ENCODE data around the gene CDKAL1.

DNA sequence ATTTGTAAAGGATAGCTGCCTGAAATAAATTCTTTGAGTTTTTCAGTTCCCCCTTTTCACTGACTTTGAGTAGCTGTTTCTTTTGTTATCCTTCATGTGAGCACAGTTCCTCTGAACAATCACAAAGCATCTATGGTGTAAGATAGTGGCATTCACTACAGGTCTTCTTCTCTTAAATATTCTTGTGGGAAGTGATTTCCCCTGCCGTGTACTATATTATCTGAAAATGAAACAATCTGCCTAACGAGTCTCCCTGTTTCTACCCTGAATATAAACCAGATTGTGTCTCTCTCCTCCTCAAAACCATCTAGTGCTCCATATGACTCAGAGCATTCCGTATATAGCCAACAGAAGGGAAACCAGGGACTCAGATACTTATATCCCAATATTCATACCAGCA is 679.2 kb downstream of the CDKAL1 start:
- no peak for TF ChIP-seq POLR2A (IDR thresholded peaks at IDR 0.05)
- TF ChIP-seq, protein P1, sequence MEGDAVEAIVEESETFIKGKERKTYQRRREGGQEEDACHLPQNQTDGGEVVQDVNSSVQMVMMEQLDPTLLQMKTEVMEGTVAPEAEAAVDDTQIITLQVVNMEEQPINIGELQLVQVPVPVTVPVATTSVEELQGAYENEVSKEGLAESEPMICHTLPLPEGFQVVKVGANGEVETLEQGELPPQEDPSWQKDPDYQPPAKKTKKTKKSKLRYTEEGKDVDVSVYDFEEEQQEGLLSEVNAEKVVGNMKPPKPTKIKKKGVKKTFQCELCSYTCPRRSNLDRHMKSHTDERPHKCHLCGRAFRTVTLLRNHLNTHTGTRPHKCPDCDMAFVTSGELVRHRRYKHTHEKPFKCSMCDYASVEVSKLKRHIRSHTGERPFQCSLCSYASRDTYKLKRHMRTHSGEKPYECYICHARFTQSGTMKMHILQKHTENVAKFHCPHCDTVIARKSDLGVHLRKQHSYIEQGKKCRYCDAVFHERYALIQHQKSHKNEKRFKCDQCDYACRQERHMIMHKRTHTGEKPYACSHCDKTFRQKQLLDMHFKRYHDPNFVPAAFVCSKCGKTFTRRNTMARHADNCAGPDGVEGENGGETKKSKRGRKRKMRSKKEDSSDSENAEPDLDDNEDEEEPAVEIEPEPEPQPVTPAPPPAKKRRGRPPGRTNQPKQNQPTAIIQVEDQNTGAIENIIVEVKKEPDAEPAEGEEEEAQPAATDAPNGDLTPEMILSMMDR (IDR thresholded peaks at IDR 0.05): no peak
- TF ChIP-seq POLR2AphosphoS5 (IDR thresholded peaks at IDR 0.05): no peak
